Bronchial epithelial cell (primary cell): ENCODE results near the gene HOOK2. TPM values are rescaled to one million over a fixed set of nuclear protein-coding genes. Genes with fewer than 3 reads are reported as not detected.
"Not testable (repeated sequence)": the region's sequence is repeated elsewhere in the genome, so short reads cannot be mapped to it uniquely, and the experiment has no call there.

Experiments
- DNase-seq: peaks from one replicate; pipeline ENCODE4 v3.0.0-alpha.2; 2010; ENCODE audit warnings: low read depth
- FAIRE-seq: peaks from 2 replicates; lab custom pipeline; 2011; peaks lifted over from hg19 to GRCh38; lab: Jason Lieb, UNC
- H3K27me3 ChIP-seq: 2 replicates; pipeline ENCODE4 v1.5.1; 2011; ENCODE audit warnings: low read length; ENCODE audit not compliant: control insufficient read depth, insufficient read depth
- H3K36me3 ChIP-seq: 2 replicates; pipeline ENCODE4 v1.5.1; 2011; ENCODE audit warnings: low read length; ENCODE audit not compliant: control insufficient read depth, insufficient read depth
- H3K4me3 ChIP-seq: 2 replicates; pipeline ENCODE4 v1.5.1; 2011; ENCODE audit warnings: mild to moderate bottlenecking, low read depth, low read length, control low read depth
- CTCF ChIP-seq: IDR thresholded peaks from 2 replicates; pipeline ENCODE4 v1.5.1; 2011; ENCODE audit warnings: mild to moderate bottlenecking, moderate library complexity, low read length, control low read depth, inconsistent platforms; ENCODE audit not compliant: insufficient read depth, severe bottlenecking
- total RNA-seq: library from RNA; depleted of rRNA; stranded (reverse); fragments of >200 nt; gene quantifications from 2 replicates; pipeline ENCODE4 v1.2.1, GENCODE V29; 2014

The HOOK2 gene
- total RNA-seq: 52.5 and 58.7 TPM in 2 replicates

GRCh38 chr19:12774588-12775555 is at the start of gene HOOK2:
TSS of gene HOOK2 (minus strand) at chr19:12775552. CDS start at chr19:12775449, 103 bp downstream.
- H3K27me3 ChIP-seq: no peaks in the 10 kb centered on the region
- FAIRE-seq (peak; percentile 58), DNase-seq (peak; percentile 86)
- peaks cover 11% of the 10 kb centered on the region for H3K36me3 ChIP-seq
- H3K4me3 ChIP-seq: peak within 1 kb of the TSS; percentile 96
- no peak for TF ChIP-seq CTCF

GRCh38 chr19:12821761-12822160 is 46.4 kb upstream of the HOOK2 start:
- Histone ChIP-seq H3K27me3 (no peaks in the 10 kb centered on the region), H3K4me3 (no peak overlapping the region), H3K36me3 (no peaks in the 10 kb centered on the region)
- peak; percentile 39 for DNase-seq
- no peak for FAIRE-seq
- no peak for TF ChIP-seq CTCF

- H3K36me3 ChIP-seq, FAIRE-seq, H3K4me3 ChIP-seq, H3K27me3 ChIP-seq, DNase-seq: not testable (repeated sequence)
Measured at GRCh38 chr19:12817810-12818209, 42.5 kb upstream of the HOOK2 start.

- H3K27me3 ChIP-seq, DNase-seq, FAIRE-seq, H3K36me3 ChIP-seq, H3K4me3 ChIP-seq: not testable (repeated sequence)
Measured at GRCh38 chr19:12817188-12817587, 41.8 kb upstream of the HOOK2 start.

- DNase-seq (no peak), FAIRE-seq (no peak)
- Histone ChIP-seq H3K4me3 (no peak overlapping the region), H3K36me3 (peaks cover 1% of the 10 kb centered on the region), H3K27me3 (no peaks in the 10 kb centered on the region)
- TF ChIP-seq CTCF: no peak
Measured at GRCh38 chr19:12815088-12815487, 39.7 kb upstream of the HOOK2 start.

GRCh38 chr19:12806242-12807081 is 31.1 kb upstream of the HOOK2 start, which contains the start of gene RNASEH2A:
TSS of gene RNASEH2A (plus strand) at chr19:12806584. CDS start at chr19:12806674, 90 bp downstream.
- FAIRE-seq: no peak
- Histone ChIP-seq H3K27me3 (no peaks in the 10 kb centered on the region), H3K4me3 (peak within 1 kb of the TSS; percentile 75), H3K36me3 (peaks cover 1% of the 10 kb centered on the region)
- peak; percentile 82 for DNase-seq
- TF ChIP-seq CTCF: no peak
